GM12878 (cell line): Measurements from ENCODE around the gene KIF15. TPM values are rescaled to one million over a fixed set of nuclear protein-coding genes. Genes with fewer than 3 reads are reported as not detected.

ENCODE experiments used
- FOS ChIP-seq: IDR thresholded peaks from 3 replicates; pipeline ENCODE4 v1.6.1; 2011; ENCODE audit warnings: borderline replicate concordance; ENCODE audit not compliant: insufficient read length; ENCODE audit errors: extremely low read depth
- GABPA ChIP-seq: IDR thresholded peaks from 2 replicates; pipeline ENCODE4 v1.6.1; 2014; ENCODE audit warnings: antibody characterized with exemption, low read depth, mild to moderate bottlenecking, inconsistent platforms
- NBN ChIP-seq: fragments of 450-650 bp; IDR thresholded peaks from 2 replicates; pipeline ENCODE4 v1.6.1; 2016
- POLR2AphosphoS2 ChIP-seq: IDR thresholded peaks from 2 replicates; pipeline ENCODE4 v1.6.1; 2011; ENCODE audit warnings: low read depth, mild to moderate bottlenecking, low read length, improper control_type of control experiment, moderate library complexity
- RB1 ChIP-seq: fragments of 450-650 bp; formaldehyde crosslinking; IDR thresholded peaks from 2 replicates; pipeline ENCODE4 v1.6.1; 2017; ENCODE audit warnings: mild to moderate bottlenecking, borderline replicate concordance
- SMC3 ChIP-seq: IDR thresholded peaks from 2 replicates; pipeline ENCODE4 v1.6.1; 2011; ENCODE audit warnings: low read length, improper control_type of control experiment, borderline replicate concordance
- SRF ChIP-seq, 2 experiments: IDR thresholded peaks; 2 replicates each; pipeline ENCODE4 v1.6.1; 2011; ENCODE audit warnings: low read depth in 2 of 2, low read length in 2 of 2, mild to moderate bottlenecking in 1 of 2, moderate library complexity in 1 of 2
- STAT3 ChIP-seq: IDR thresholded peaks from 2 replicates; pipeline ENCODE4 v1.6.1; 2011; ENCODE audit warnings: low read depth, low read length, improper control_type of control experiment
- ZNF687 ChIP-seq: fragments of 450-650 bp; IDR thresholded peaks from 2 replicates; pipeline ENCODE4 v1.6.1; 2017; ENCODE audit warnings: mild to moderate bottlenecking, moderate library complexity
- polyA plus RNA-seq, 11 experiments: library from polyadenylated mRNA; depleted of rRNA in 4 of 11; unstranded in 6 of 11; stranded (reverse) in 5 of 11; fragments of >200 nt; fragmentation: Nextera tagmentation in 4 of 11; fragmentation: Illumina TruSeq in 1 of 11; extraction: Ambion mirVana in 4 of 11; extraction: Trizol in 1 of 11; gene quantifications; 1 replicate in 1 of 11; 2 replicates in 10 of 11; pipeline versions ENCODE4 v1.2.1 to v1.2.3, GENCODE V29; 2011 to 2016; ENCODE audit warnings: inconsistent platforms in 2 of 11, missing spikeins in 2 of 11, low read depth in 1 of 11
- total RNA-seq, 4 experiments: library from RNA; depleted of rRNA in 3 of 4; stranded (reverse); fragments of >200 nt in 3 of 4; fragmentation: Illumina TruSeq in 1 of 4; extraction: Trizol in 1 of 4; gene quantifications; 2 replicates each; pipeline versions ENCODE4 v1.2.1 to v1.2.3, GENCODE V29; 2013 to 2021
- TF ChIP-seq, protein P1 (sequence below): fragments of 450-650 bp; IDR thresholded peaks from 2 replicates; pipeline ENCODE4 v1.6.1; 2016; ENCODE audit warnings: mild to moderate bottlenecking, moderate library complexity, borderline replicate concordance
- TF ChIP-seq, protein P2 (sequence below): fragments of 450-650 bp; IDR thresholded peaks from 2 replicates; pipeline ENCODE4 v1.6.1; 2017; ENCODE audit warnings: borderline replicate concordance

The KIF15 gene
- total and polyA plus RNA-seq, 10 of the 15 experiments (the other 5 are each of a cell fraction or from before 2014, with no cell fraction given) = 12.3 to 51.8 (median 26.0) TPM

GRCh38 chr3:44867421-44868111, 106.0 kb downstream of the KIF15 start (continued):
- TF ChIP-seq, protein P1, sequence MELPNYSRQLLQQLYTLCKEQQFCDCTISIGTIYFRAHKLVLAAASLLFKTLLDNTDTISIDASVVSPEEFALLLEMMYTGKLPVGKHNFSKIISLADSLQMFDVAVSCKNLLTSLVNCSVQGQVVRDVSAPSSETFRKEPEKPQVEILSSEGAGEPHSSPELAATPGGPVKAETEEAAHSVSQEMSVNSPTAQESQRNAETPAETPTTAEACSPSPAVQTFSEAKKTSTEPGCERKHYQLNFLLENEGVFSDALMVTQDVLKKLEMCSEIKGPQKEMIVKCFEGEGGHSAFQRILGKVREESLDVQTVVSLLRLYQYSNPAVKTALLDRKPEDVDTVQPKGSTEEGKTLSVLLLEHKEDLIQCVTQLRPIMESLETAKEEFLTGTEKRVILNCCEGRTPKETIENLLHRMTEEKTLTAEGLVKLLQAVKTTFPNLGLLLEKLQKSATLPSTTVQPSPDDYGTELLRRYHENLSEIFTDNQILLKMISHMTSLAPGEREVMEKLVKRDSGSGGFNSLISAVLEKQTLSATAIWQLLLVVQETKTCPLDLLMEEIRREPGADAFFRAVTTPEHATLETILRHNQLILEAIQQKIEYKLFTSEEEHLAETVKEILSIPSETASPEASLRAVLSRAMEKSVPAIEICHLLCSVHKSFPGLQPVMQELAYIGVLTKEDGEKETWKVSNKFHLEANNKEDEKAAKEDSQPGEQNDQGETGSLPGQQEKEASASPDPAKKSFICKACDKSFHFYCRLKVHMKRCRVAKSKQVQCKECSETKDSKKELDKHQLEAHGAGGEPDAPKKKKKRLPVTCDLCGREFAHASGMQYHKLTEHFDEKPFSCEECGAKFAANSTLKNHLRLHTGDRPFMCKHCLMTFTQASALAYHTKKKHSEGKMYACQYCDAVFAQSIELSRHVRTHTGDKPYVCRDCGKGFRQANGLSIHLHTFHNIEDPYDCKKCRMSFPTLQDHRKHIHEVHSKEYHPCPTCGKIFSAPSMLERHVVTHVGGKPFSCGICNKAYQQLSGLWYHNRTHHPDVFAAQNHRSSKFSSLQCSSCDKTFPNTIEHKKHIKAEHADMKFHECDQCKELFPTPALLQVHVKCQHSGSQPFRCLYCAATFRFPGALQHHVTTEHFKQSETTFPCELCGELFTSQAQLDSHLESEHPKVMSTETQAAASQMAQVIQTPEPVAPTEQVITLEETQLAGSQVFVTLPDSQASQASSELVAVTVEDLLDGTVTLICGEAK = no peak
- no peak for TF ChIP-seq FOS
- TF ChIP-seq POLR2AphosphoS2 = no peak
- TF ChIP-seq SRF (IDR thresholded peaks at IDR 0.05; ENCODE audit: low read depth in 2 of 2, low read length in 2 of 2) = no peak
- no peak for TF ChIP-seq ZNF687
- no peak for TF ChIP-seq SMC3
- TF ChIP-seq STAT3 = no peak
- no peak for TF ChIP-seq GABPA
- no peak for TF ChIP-seq NBN
- TF ChIP-seq RB1 = no peak
- TF ChIP-seq, protein P2, sequence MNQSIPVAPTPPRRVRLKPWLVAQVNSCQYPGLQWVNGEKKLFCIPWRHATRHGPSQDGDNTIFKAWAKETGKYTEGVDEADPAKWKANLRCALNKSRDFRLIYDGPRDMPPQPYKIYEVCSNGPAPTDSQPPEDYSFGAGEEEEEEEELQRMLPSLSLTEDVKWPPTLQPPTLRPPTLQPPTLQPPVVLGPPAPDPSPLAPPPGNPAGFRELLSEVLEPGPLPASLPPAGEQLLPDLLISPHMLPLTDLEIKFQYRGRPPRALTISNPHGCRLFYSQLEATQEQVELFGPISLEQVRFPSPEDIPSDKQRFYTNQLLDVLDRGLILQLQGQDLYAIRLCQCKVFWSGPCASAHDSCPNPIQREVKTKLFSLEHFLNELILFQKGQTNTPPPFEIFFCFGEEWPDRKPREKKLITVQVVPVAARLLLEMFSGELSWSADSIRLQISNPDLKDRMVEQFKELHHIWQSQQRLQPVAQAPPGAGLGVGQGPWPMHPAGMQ = no peak
